Measurements from ENCODE around the gene ABCF3. TPM values are rescaled to one million over a fixed set of nuclear protein-coding genes. Genes with fewer than 3 reads are reported as not detected.
A peak's percentile ranks its signal among the peaks of the same experiment; 100 is the strongest.

The ABCF3 gene
- total RNA-seq, 1 donor from 2014 or later = 86.7 TPM

DNA sequence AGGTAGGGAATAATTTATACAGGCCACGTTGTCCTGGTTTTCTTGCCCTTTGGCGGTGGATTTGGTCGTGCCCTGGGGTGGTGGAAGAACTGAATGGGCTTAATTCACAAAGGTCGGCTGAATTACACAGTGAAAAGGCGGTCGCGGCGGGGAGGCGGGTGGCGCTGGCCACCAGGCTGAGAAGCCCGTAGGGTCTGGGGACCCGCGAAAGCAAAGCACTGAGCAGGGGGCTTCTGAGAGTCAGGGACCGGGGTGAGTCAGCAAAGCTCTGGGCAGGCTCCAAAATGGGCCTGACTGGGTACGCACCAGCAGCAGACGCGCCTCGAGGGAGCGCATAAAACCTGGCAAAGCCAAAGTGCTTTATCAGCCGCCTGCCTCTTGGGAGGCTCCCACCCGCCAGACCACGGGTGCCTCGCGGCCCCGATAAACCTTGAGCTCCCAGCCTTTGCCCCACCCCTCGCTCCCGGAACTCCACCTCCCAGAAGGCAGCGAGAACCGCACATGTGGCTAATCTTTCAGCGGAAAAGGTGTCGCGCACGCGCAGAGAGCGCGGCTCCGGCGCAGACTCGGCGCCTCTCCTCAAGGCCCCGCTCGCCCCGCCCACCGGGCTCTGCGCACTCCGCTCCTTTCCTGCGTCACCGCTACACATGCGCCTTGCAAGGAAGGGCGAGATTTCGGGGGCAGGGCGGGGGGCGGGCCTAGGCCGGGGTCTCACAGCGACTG, 377 bp upstream of the ABCF3 start:
- H3K36me3 Mint-ChIP-seq (ENCODE audit: low read depth) = peaks cover 82% of the 10 kb centered on the region
- POLR2A ChIA-PET = interaction anchor here (0.5 to 2.7 kb wide), 10 partner anchors 9 to 549 kb away, joined by 3 to 21 read pairs (median 6); partner anchors contain the start of genes AP2M1, DVL3, EEF1AKMT4 and EIF2B5
- no peaks in the 10 kb centered on the region for H3K27me3 Mint-ChIP-seq
- CTCF ChIA-PET = no interaction called here
- H3K4me1 Mint-ChIP-seq = peaks cover 40% of the 10 kb centered on the region
- ATAC-seq (ENCODE audit: low read depth) (peak; percentile 95), DNase-seq (peak; percentile 99)
- TF ChIP-seq, protein P1, sequence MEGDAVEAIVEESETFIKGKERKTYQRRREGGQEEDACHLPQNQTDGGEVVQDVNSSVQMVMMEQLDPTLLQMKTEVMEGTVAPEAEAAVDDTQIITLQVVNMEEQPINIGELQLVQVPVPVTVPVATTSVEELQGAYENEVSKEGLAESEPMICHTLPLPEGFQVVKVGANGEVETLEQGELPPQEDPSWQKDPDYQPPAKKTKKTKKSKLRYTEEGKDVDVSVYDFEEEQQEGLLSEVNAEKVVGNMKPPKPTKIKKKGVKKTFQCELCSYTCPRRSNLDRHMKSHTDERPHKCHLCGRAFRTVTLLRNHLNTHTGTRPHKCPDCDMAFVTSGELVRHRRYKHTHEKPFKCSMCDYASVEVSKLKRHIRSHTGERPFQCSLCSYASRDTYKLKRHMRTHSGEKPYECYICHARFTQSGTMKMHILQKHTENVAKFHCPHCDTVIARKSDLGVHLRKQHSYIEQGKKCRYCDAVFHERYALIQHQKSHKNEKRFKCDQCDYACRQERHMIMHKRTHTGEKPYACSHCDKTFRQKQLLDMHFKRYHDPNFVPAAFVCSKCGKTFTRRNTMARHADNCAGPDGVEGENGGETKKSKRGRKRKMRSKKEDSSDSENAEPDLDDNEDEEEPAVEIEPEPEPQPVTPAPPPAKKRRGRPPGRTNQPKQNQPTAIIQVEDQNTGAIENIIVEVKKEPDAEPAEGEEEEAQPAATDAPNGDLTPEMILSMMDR (IDR thresholded peaks at IDR 0.05) = no peak
- intact Hi-C loops (cut with micrococcal nuclease) = loop anchor here (1.0 to 2.0 kb wide), 8 partner anchors 11 to 177 kb away; partner anchors contain the start of genes AP2M1, DVL3, EEF1AKMT4 and EIF2B5
- H3K4me3 Mint-ChIP-seq = peak overlapping the region; percentile 99
- H3K27ac Mint-ChIP-seq = peak overlapping the region; percentile 93
- no peaks in the 10 kb centered on the region for H3K9me3 Mint-ChIP-seq

DNA sequence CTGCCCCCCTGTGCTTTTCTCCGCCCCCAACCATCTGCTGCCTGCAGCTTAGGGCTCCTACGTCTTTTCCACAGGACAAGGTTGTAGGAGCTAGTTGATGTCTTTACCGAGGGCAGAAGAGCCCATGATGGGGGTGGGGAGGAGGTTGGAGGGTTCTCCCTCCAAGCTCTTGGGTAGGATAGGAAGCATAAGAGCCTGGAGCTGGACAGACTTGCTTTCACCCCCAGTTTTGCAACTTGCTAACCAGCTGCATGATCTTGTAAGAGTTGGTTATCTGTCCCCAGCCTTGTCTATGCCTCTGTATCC, 856 bp downstream of the ABCF3 start:
- CTCF ChIA-PET = interaction anchor here (0.6 to 1.0 kb wide), 2 partner anchors 35 to 42 kb away, joined by 3 read pairs; no protein-coding TSS in a partner anchor
- H3K9me3 Mint-ChIP-seq = no peaks in the 10 kb centered on the region
- ATAC-seq (ENCODE audit: low read depth) = no peak
- H3K27ac Mint-ChIP-seq = no peak overlapping the region
- no peak for DNase-seq
- intact Hi-C loops (cut with micrococcal nuclease) = loop anchor here (1.0 to 2.0 kb wide), 4 partner anchors 52 to 176 kb away; partner anchors contain the start of genes EEF1AKMT4, EIF2B5 and PSMD2
- H3K4me3 Mint-ChIP-seq = peak overlapping the region; percentile 99
- TF ChIP-seq, protein P1 (IDR thresholded peaks at IDR 0.05) = no peak
- POLR2A ChIA-PET = interaction anchor here (0.6 to 2.7 kb wide), 6 partner anchors 9 to 303 kb away, joined by 3 to 21 read pairs (median 10); partner anchors contain the start of genes AP2M1, DVL3 and EIF2B5
- H3K27me3 Mint-ChIP-seq = no peaks in the 10 kb centered on the region
- H3K36me3 Mint-ChIP-seq (ENCODE audit: low read depth) = peaks cover 80% of the 10 kb centered on the region
- peaks cover 40% of the 10 kb centered on the region for H3K4me1 Mint-ChIP-seq

DNA sequence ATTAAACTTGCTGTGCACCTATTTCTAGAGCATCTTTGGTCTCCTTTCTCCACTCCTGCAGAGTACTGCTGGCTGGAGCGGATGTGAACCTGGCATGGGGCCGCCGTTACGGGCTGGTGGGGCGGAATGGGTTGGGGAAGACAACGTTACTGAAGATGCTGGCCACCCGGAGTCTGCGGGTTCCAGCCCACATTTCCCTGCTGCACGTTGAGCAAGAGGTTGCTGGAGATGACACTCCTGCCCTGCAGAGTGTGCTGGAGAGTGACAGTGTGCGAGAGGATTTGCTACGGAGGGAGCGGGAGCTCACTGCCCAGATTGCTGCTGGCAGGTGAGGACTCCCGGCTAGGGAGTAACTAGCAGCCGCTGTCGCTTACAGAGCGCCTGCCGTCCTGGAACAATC, 2.1 kb downstream of the ABCF3 start:
- H3K4me3 Mint-ChIP-seq = no peak overlapping the region
- DNase-seq (no peak), ATAC-seq (ENCODE audit: low read depth) (no peak)

DNA sequence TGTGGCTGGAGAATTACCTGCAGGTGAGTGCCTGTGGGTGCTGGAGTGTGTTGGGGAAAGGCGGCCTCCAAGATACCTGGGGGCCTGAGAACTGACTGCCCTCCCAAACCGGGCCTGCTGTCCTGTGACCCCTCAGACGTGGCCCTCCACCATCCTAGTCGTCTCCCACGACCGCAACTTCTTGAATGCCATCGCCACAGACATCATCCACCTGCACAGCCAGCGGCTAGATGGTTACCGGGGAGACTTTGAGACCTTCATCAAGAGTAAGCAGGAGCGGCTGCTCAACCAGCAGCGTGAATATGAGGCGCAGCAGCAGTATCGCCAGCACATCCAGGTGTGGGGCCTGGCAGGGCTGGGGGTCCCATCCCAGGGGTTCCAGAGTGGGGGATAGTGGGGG, 3.4 kb downstream of the ABCF3 start:
- DNase-seq (no peak), ATAC-seq (ENCODE audit: low read depth) (no peak)
- TF ChIP-seq, protein P1 (IDR thresholded peaks at IDR 0.05) = no peak
- Mint-ChIP-seq H3K9me3 (no peaks in the 10 kb centered on the region), H3K27ac (no peak overlapping the region), H3K27me3 (no peaks in the 10 kb centered on the region), H3K36me3 (ENCODE audit: low read depth) (peaks cover 80% of the 10 kb centered on the region), H3K4me1 (peaks cover 40% of the 10 kb centered on the region), H3K4me3 (no peak overlapping the region)
- intact Hi-C loops (cut with micrococcal nuclease) = no loop called here
- POLR2A ChIA-PET = no interaction called here
- CTCF ChIA-PET = no interaction called here

More for the DNA sequence above, 2.1 kb downstream of the ABCF3 start:
- H3K4me1 Mint-ChIP-seq = peaks cover 40% of the 10 kb centered on the region
- TF ChIP-seq, protein P1 (IDR thresholded peaks at IDR 0.05) = no peak
- no peaks in the 10 kb centered on the region for H3K9me3 Mint-ChIP-seq
- intact Hi-C loops (cut with micrococcal nuclease) = no loop called here
- ChIA-PET CTCF (no interaction called here), POLR2A (no interaction called here)
- H3K27ac Mint-ChIP-seq = no peak overlapping the region
- no peaks in the 10 kb centered on the region for H3K27me3 Mint-ChIP-seq
- peaks cover 80% of the 10 kb centered on the region for H3K36me3 Mint-ChIP-seq (ENCODE audit: low read depth)

DNA sequence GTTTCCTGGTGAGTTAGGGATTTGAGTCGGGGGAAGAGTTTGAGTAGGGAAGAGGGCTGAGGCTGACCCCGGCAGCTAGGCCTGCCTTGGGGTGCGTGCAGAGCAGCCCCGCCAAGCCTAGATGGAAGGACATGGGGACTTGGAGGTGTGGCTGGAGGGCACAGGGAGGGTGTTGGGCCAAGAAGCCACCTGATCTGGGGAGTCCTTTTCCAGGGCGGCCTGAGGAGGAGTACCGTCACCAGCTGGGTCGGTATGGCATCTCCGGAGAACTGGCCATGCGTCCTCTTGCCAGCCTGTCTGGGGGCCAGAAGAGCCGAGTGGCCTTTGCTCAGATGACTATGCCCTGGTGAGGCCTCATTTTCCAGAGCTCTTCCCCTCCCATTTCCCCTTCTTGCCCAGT, 6.9 kb downstream of the ABCF3 start:
- H3K36me3 Mint-ChIP-seq (ENCODE audit: low read depth) = peaks cover 80% of the 10 kb centered on the region
- TF ChIP-seq, protein P1 (IDR thresholded peaks at IDR 0.05) = no peak
- no peaks in the 10 kb centered on the region for H3K9me3 Mint-ChIP-seq
- H3K27ac Mint-ChIP-seq = no peak overlapping the region
- no peak overlapping the region for H3K4me3 Mint-ChIP-seq
- CTCF ChIA-PET = no interaction called here
- DNase-seq = no peak
- no peaks in the 10 kb centered on the region for H3K27me3 Mint-ChIP-seq
- POLR2A ChIA-PET = no interaction called here
- no peak for ATAC-seq (ENCODE audit: low read depth)
- intact Hi-C loops (cut with micrococcal nuclease) = no loop called here
- H3K4me1 Mint-ChIP-seq = peaks cover 14% of the 10 kb centered on the region

All from activated B cell treated with CpG ODN at 0.5 μM for 24 hours (primary cell).